GM12891 (cell line): ENCODE data around the gene GBA3.

ENCODE experiments used
- DNase-seq: peaks from one replicate; pipeline ENCODE4 v3.0.0; 2011; ENCODE audit warnings: low spot score; ENCODE audit not compliant: insufficient read length
- FAIRE-seq: peaks from 2 replicates; lab custom pipeline; 2011; peaks lifted over from hg19 to GRCh38; lab: Jason Lieb, UNC
- PAX5 ChIP-seq: IDR thresholded peaks from 2 replicates; pipeline ENCODE4 v1.6.1; 2011; ENCODE audit warnings: low read length, moderate library complexity, mild to moderate bottlenecking; ENCODE audit not compliant: insufficient read depth, severe bottlenecking
- POLR2A ChIP-seq: IDR thresholded peaks from 2 replicates; pipeline ENCODE4 v1.6.1; 2011; ENCODE audit warnings: low read depth, low read length, control low read depth
- POLR2AphosphoS5 ChIP-seq: IDR thresholded peaks from 2 replicates; pipeline ENCODE4 v1.6.1; 2011; ENCODE audit warnings: low read depth, low read length, control low read depth
- POU2F2 ChIP-seq: IDR thresholded peaks from 2 replicates; pipeline ENCODE4 v1.6.1; 2011; ENCODE audit warnings: low read depth, mild to moderate bottlenecking, control low read depth, low read length, moderate library complexity
- SPI1 ChIP-seq: IDR thresholded peaks from 2 replicates; pipeline ENCODE4 v1.6.1; 2011; ENCODE audit warnings: low read depth, low read length, control low read depth
- TAF1 ChIP-seq: IDR thresholded peaks from 2 replicates; pipeline ENCODE4 v1.6.1; 2011; ENCODE audit warnings: low read depth, low read length, control low read depth

The GBA3 gene

DNA sequence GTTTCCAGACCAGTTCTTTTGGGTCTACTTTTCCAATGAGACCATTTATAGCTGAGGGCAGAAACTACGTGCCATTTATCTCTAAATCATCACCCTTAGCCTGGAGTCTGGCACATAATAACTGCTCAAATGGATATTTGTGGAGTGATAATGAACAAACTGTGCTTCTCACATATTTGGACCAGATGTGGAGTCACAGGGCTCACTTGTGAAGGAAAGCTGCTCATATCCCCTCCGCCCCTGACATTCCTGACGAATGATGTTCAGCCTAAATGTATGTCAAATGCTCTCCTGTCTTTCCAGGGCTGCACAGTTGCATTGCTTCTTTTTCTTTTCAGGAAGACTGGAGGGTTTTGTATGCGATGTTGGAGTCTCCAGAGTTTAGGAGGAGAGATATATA, 110.1 kb downstream of the GBA3 start:
- no peak for FAIRE-seq

DNA sequence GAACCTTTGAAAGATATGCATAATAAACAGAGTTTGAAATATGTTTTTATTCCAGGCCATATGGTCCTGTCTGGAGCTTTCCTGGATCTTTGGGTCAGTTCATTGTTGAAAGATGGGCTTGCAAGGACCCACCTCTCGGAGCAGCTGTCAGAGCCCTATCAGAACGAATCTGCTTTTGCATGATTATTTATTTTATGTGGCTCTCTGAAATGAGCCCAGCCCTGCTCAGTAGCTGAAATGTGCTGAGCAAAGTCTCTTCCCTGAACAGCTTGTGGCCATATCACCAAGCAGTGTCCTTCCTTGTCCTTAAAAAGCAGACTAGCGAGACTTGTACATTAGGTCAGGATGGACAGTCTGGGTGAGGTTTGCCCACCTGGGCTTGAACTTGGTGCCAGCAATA, 110.8 kb downstream of the GBA3 start:
- TF ChIP-seq POLR2A, result no peak
- DNase-seq (no peak), FAIRE-seq (no peak)

More for the DNA sequence above, 110.1 kb downstream of the GBA3 start:
- TF ChIP-seq POLR2A (no peak), POLR2AphosphoS5 (no peak), SPI1 (no peak), PAX5 (no peak), POU2F2 (no peak), TAF1 (no peak)
- DNase-seq, result no peak

DNA sequence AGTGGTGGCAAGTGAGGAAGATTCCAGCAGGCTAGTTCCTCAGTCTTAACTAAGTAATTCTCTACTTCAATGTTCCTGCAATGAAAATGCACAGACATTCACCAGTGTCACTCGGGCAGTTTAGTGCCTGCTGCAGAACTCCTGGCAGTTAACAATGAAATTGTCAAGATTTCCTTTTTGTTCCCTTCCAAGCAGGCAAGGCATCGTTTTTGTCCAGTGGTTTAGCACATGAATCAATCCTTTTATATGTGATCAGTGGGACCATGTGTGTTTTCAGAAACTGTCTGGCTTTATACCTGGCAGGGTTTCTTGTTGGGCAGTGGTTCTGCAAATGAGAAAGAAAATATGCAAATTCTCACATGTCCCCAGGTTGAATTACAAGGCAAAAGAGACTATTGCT, 122.2 kb downstream of the GBA3 start:
- FAIRE-seq, result no peak
- DNase-seq, result no peak
- TF ChIP-seq POU2F2 (no peak), POLR2A (no peak), PAX5 (no peak), SPI1 (no peak), POLR2AphosphoS5 (no peak), TAF1 (no peak)

DNA sequence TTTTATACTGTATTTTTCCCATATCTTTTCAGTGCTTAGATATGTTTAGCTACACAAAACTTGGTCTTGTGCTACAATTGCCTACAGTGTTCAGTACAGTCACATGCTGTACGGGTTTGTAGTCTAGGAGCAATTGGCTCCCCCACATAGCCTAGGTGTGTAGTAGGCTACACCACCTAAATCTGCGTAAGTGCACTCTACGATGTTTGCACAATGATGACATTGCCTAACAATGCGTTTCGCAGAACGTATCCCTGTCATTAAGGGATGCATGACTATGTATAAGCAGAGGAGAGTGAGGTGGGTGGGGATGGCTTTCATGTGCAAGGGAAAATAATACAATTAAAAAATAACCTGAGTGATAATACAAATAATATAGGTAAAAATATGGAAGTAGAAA, 131.4 kb downstream of the GBA3 start:
- DNase-seq (no peak), FAIRE-seq (no peak)
- TF ChIP-seq PAX5 (no peak), SPI1 (no peak), POLR2A (no peak), POLR2AphosphoS5 (no peak), POU2F2 (no peak), TAF1 (no peak)

DNA sequence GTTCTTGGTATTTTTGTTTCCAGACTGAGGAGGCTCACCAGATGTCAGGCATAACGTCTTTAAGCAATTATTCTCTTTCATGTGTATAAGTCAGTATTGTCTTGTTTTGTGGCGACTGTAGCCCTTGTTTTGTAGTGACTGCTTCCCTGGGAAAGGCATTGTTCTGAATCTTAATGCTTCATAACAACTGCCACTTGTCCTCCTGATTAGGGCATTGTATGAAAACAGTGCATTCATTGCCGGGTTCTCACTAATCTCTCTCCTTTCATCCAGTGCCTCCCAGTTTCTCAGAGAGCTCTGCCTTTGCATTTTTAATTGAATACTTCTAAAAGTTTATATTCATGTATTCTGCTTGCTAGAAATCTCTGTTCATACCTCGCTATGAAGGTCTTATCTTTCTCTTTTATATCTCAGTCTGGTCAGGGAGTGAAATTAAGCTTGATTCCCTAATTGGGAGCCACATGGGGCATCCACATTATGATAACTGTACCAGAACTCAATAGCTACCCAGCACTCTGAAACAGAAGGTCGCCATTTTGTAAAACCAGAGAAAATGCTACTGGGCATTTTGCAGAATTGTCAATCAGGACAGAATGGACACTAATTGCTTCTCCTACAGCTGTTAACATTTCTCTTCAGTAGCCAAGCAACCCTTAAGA, 149.8 kb downstream of the GBA3 start:
- DNase-seq, result no peak
- TF ChIP-seq POU2F2 (no peak), PAX5 (no peak), POLR2A (no peak), TAF1 (no peak), SPI1 (no peak), POLR2AphosphoS5 (no peak)
- FAIRE-seq, result no peak

DNA sequence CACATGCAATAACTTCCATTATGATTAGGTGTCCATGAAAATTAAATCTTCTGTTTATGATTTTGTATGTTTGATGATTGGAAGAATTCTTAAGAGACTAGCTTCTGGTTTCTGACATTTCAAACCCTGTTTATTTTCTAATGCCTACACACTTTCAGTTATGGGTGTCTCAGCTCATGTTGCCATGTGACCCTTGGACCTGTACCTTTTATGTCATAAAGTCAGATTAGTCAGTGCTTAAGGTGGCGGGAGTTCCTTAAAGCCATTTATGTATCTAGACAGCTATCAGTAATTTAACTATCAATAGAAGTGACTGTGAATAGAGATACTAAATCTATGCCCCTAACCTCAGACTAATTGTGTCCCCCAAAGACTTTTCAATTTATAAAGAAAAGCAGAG, 155.6 kb downstream of the GBA3 start:
- DNase-seq, result no peak
- TF ChIP-seq POLR2AphosphoS5 (no peak), SPI1 (no peak), TAF1 (no peak), POLR2A (no peak), PAX5 (no peak), POU2F2 (no peak)
- no peak for FAIRE-seq

DNA sequence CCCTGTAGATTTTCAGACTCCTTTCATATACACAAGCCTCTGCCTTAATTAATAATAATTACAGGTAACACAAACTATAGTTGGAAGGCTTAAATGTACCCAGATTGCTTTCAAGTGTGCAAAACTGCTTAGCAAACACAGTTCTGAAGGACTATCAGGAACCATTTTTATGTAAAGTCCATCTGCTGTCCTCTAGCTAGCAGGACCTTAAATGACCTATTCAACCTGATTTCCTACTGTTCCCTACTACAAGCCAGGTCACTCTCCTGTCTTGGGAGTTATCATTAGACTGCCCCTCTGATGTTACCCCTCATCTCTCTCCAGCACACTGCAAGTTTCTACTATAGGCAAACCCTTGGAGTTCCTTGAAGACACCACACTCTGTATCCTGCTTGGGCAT, 157.3 kb downstream of the GBA3 start:
- TF ChIP-seq POU2F2 (no peak), POLR2AphosphoS5 (no peak), POLR2A (no peak), TAF1 (no peak), SPI1 (no peak), PAX5 (no peak)

DNA sequence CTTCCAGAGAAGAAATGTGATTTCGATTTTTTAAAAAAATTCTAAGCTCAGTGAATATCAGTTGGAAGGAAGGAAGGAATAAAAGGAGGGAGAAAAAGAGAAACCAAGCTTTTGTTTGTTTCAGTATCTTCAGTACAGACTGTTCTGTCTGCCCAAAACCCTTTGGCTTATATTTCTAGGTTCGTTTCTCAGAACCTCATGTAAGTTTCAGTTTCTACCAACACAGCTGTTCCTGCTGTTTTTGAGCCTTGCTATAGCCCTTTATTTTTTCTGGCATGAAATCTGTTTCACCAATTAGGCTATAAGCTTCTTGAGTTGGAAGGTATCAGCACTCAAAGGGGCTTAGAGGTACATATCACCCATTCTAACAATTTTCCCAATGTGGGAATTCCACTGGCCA, 157.9 kb downstream of the GBA3 start:
- TF ChIP-seq POLR2A (no peak), POLR2AphosphoS5 (no peak), POU2F2 (no peak), TAF1 (no peak), SPI1 (no peak), PAX5 (no peak)
- FAIRE-seq (no peak), DNase-seq (no peak)

More for the DNA sequence above, 157.3 kb downstream of the GBA3 start:
- DNase-seq (no peak), FAIRE-seq (no peak)

DNA sequence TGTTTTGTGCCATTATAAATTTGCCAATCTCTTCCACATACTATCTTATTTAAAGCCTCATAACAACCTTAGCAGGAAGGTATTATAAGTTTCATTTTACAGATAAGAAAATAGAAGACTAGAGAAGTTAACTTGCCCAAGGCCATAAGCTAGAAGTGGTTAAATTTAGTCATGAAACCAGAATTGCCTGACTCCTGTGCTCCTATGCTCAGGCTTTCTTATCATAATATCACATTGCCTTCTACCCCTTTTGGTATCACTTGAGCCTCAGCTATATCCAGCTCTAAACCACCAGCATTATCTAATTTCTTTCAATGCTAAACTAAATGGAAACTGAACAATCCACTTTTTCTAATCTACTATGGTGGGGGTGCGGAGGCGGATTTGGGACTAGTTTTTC, 164.7 kb downstream of the GBA3 start:
- FAIRE-seq (no peak), DNase-seq (no peak)
- TF ChIP-seq POU2F2 (no peak), POLR2AphosphoS5 (no peak), SPI1 (no peak), PAX5 (no peak), TAF1 (no peak), POLR2A (no peak)

DNA sequence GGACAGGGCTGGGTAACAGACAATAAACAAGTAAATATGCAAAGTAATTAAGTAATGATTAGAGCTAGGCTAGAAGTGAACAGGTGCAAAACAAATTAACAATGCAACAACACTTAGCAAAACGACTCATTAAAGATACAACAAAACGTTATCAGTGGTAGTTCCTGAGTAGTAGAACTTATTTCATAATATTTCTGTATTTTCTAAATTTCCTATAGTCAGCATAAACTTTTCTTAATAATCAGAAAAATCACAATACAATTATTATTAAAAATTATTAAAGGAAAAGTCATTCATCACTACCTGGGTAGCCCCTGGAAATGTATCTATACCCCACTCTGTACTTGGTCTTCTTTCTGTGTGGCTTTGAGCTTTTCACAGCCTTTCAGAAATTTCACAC, 166.6 kb downstream of the GBA3 start:
- TF ChIP-seq POLR2A, result no peak
- no peak for TF ChIP-seq SPI1
- no peak for TF ChIP-seq PAX5
- FAIRE-seq, result no peak
- no peak for DNase-seq
